SJSA1 (cell line): Measurements from ENCODE around the gene AASDHPPT. TPM values are rescaled to one million over a fixed set of nuclear protein-coding genes. Genes with fewer than 3 reads are reported as not detected.

Experiments
- DNase-seq, 2 experiments: peaks; one replicate each; pipeline ENCODE4 v3.0.0-alpha.2; 2015 to 2020; ENCODE audit warnings: low spot score in 2 of 2, low read depth in 1 of 2
- H3K27ac ChIP-seq: fragments of 250-450 bp; sonication (Bioruptor Pico); 2 replicates; pipeline ENCODE4 v1.5.1; 2020; ENCODE audit warnings: mild to moderate bottlenecking, moderate library complexity
- H3K27me3 ChIP-seq: fragments of 250-450 bp; sonication (Bioruptor Pico); replicated peaks from 2 replicates; pipeline ENCODE4 v1.5.1; 2020; ENCODE audit warnings: mild to moderate bottlenecking, moderate library complexity
- H3K36me3 ChIP-seq: fragments of 250-450 bp; sonication (Bioruptor Pico); 2 replicates; pipeline ENCODE4 v1.5.1; 2020; ENCODE audit warnings: mild to moderate bottlenecking
- H3K4me1 ChIP-seq: fragments of 250-450 bp; sonication (Bioruptor Pico); replicated peaks from 2 replicates; pipeline ENCODE4 v1.6.1; 2021; ENCODE audit warnings: mild to moderate bottlenecking
- H3K4me3 ChIP-seq: fragments of 250-450 bp; sonication (Bioruptor Pico); 2 replicates; pipeline ENCODE4 v1.5.1; 2020; ENCODE audit warnings: mild to moderate bottlenecking
- H3K9me3 ChIP-seq: fragments of 250-450 bp; sonication (Bioruptor Pico); replicated peaks from 2 replicates; pipeline ENCODE4 v1.5.1; 2020; ENCODE audit warnings: mild to moderate bottlenecking
- total RNA-seq: library from RNA; depleted of rRNA; stranded (reverse); fragments of >200 nt; shearing (Covaris generic); gene quantifications from 2 replicates; pipeline ENCODE4 v1.2.3, GENCODE V29; 2014

Gene AASDHPPT
- total RNA-seq, 1 experiment from 2014 or later = 39.3 TPM

GRCh38 chr11:106061954-106062949, 15.2 kb upstream of the AASDHPPT start:
- Histone ChIP-seq H3K4me1 (no peaks in the 10 kb centered on the region), H3K27me3 (no peaks in the 10 kb centered on the region), H3K9me3 (no peaks in the 10 kb centered on the region), H3K27ac (no peak overlapping the region), H3K36me3 (no peaks in the 10 kb centered on the region), H3K4me3 (no peak overlapping the region)
- no peak for DNase-seq

GRCh38 chr11:106063009-106063408, 14.5 kb upstream of the AASDHPPT start:
- Histone ChIP-seq H3K4me1 (no peaks in the 10 kb centered on the region), H3K4me3 (no peak overlapping the region), H3K36me3 (no peaks in the 10 kb centered on the region), H3K27ac (no peak overlapping the region), H3K9me3 (no peaks in the 10 kb centered on the region), H3K27me3 (no peaks in the 10 kb centered on the region)
- no peak for DNase-seq

- no peak overlapping the region for H3K4me3 ChIP-seq
- H3K27me3 ChIP-seq = no peaks in the 10 kb centered on the region
- H3K9me3 ChIP-seq = no peaks in the 10 kb centered on the region
- no peaks in the 10 kb centered on the region for H3K36me3 ChIP-seq
- H3K27ac ChIP-seq = no peak overlapping the region
- H3K4me1 ChIP-seq = no peaks in the 10 kb centered on the region
- no peak for DNase-seq
Observed at GRCh38 chr11:106070606-106071005, 6.9 kb upstream of the AASDHPPT start.

GRCh38 chr11:106072804-106073203, 4.7 kb upstream of the AASDHPPT start:
- Histone ChIP-seq H3K4me3 (no peak overlapping the region), H3K36me3 (peaks cover 3% of the 10 kb centered on the region; the same call in 1 of the 2 replicates), H3K4me1 (no peaks in the 10 kb centered on the region), H3K27ac (no peak overlapping the region), H3K9me3 (no peaks in the 10 kb centered on the region), H3K27me3 (no peaks in the 10 kb centered on the region)
- DNase-seq = no peak

GRCh38 chr11:106076171-106076918, 1.1 kb upstream of the AASDHPPT start:
- H3K27me3 ChIP-seq = no peaks in the 10 kb centered on the region
- peaks cover 8% of the 10 kb centered on the region; the same call in 1 of the 2 replicates for H3K36me3 ChIP-seq
- DNase-seq = peak in 1 of 2 experiments; percentile 4
- peak overlapping the region; percentile 87 for H3K4me3 ChIP-seq
- no peaks in the 10 kb centered on the region for H3K9me3 ChIP-seq
- H3K27ac ChIP-seq = no peak overlapping the region
- H3K4me1 ChIP-seq = no peaks in the 10 kb centered on the region

- H3K27ac ChIP-seq = peak within 1 kb of the TSS; percentile 82
- peaks cover 8% of the 10 kb centered on the region; the same call in 1 of the 2 replicates for H3K36me3 ChIP-seq
- H3K4me3 ChIP-seq = peak within 1 kb of the TSS; percentile 87
- no peaks in the 10 kb centered on the region for H3K27me3 ChIP-seq
- peak; percentile 85 to 95 for DNase-seq
- no peaks in the 10 kb centered on the region for H3K4me1 ChIP-seq
- H3K9me3 ChIP-seq = no peaks in the 10 kb centered on the region
Observed at GRCh38 chr11:106076919-106077608, 398 bp upstream of the AASDHPPT start, which contains the start of gene KBTBD3. KBTBD3 (minus strand) TSS chr11:106077347; CDS start chr11:106059097, 18,250 bp downstream.

GRCh38 chr11:106082096-106082495, 4.6 kb downstream of the AASDHPPT start:
- Histone ChIP-seq H3K27me3 (no peaks in the 10 kb centered on the region), H3K4me1 (no peaks in the 10 kb centered on the region), H3K27ac (no peak overlapping the region), H3K9me3 (no peaks in the 10 kb centered on the region), H3K4me3 (no peak overlapping the region), H3K36me3 (peaks cover 8% of the 10 kb centered on the region; the same call in 1 of the 2 replicates)
- no peak for DNase-seq

- Histone ChIP-seq H3K4me1 (peaks cover 8% of the 10 kb centered on the region), H3K36me3 (peaks cover under 1% of the 10 kb centered on the region; the same call in 1 of the 2 replicates), H3K27me3 (no peaks in the 10 kb centered on the region), H3K9me3 (no peaks in the 10 kb centered on the region), H3K27ac (no peak overlapping the region), H3K4me3 (no peak overlapping the region)
- DNase-seq = no peak
Observed at GRCh38 chr11:106086135-106086534, 8.7 kb downstream of the AASDHPPT start.

GRCh38 chr11:106086850-106087249, 9.4 kb downstream of the AASDHPPT start:
- DNase-seq = no peak
- Histone ChIP-seq H3K27ac (no peak overlapping the region), H3K27me3 (no peaks in the 10 kb centered on the region), H3K4me1 (peaks cover 14% of the 10 kb centered on the region), H3K9me3 (no peaks in the 10 kb centered on the region), H3K36me3 (peaks cover 7% of the 10 kb centered on the region), H3K4me3 (no peak overlapping the region)

GRCh38 chr11:106087815-106088435, 10.5 kb downstream of the AASDHPPT start:
- Histone ChIP-seq H3K4me3 (no peak overlapping the region), H3K36me3 (peaks cover 9% of the 10 kb centered on the region), H3K9me3 (no peaks in the 10 kb centered on the region), H3K27me3 (no peaks in the 10 kb centered on the region), H3K27ac (no peak overlapping the region), H3K4me1 (peaks cover 16% of the 10 kb centered on the region)
- DNase-seq = peak in 1 of 2 experiments; percentile 10

- Histone ChIP-seq H3K27ac (no peak overlapping the region), H3K4me3 (no peak overlapping the region), H3K36me3 (peaks cover 9% of the 10 kb centered on the region), H3K4me1 (peaks cover 16% of the 10 kb centered on the region), H3K9me3 (no peaks in the 10 kb centered on the region), H3K27me3 (no peaks in the 10 kb centered on the region)
- DNase-seq = peak in 1 of 2 experiments; percentile 11
Observed at GRCh38 chr11:106088896-106089295, 11.4 kb downstream of the AASDHPPT start.

GRCh38 chr11:106091480-106092123, 14.1 kb downstream of the AASDHPPT start:
- Histone ChIP-seq H3K36me3 (peaks cover 9% of the 10 kb centered on the region), H3K27me3 (no peaks in the 10 kb centered on the region), H3K27ac (peak overlapping the region; percentile 57), H3K9me3 (no peaks in the 10 kb centered on the region), H3K4me1 (peaks cover 16% of the 10 kb centered on the region), H3K4me3 (no peak overlapping the region)
- peak in 1 of 2 experiments; percentile 40 for DNase-seq
